ENCODE data around the gene HBEGF.

GRCh38 chr5:140325486-140325885, 20.9 kb downstream of the HBEGF start:
- TF ChIP-seq, protein P1, sequence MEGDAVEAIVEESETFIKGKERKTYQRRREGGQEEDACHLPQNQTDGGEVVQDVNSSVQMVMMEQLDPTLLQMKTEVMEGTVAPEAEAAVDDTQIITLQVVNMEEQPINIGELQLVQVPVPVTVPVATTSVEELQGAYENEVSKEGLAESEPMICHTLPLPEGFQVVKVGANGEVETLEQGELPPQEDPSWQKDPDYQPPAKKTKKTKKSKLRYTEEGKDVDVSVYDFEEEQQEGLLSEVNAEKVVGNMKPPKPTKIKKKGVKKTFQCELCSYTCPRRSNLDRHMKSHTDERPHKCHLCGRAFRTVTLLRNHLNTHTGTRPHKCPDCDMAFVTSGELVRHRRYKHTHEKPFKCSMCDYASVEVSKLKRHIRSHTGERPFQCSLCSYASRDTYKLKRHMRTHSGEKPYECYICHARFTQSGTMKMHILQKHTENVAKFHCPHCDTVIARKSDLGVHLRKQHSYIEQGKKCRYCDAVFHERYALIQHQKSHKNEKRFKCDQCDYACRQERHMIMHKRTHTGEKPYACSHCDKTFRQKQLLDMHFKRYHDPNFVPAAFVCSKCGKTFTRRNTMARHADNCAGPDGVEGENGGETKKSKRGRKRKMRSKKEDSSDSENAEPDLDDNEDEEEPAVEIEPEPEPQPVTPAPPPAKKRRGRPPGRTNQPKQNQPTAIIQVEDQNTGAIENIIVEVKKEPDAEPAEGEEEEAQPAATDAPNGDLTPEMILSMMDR (IDR thresholded peaks at IDR 0.05), result no peak
- TF ChIP-seq POLR2A (IDR thresholded peaks at IDR 0.05) (no peak), POLR2AphosphoS5 (IDR thresholded peaks at IDR 0.05) (no peak)
